Fibroblast of pulmonary artery (primary cell): Measurements from ENCODE around the gene UBTD1.

ENCODE experiments used
- DNase-seq: peaks from one replicate; pipeline ENCODE4 v3.0.0-alpha.2; 2010; ENCODE audit warnings: low read depth
- H3K4me3 ChIP-seq: replicated peaks from 2 replicates; pipeline ENCODE4 v1.5.1; 2011; ENCODE audit warnings: low read depth, mild to moderate bottlenecking, control low read depth, low read length, moderate library complexity
- CTCF ChIP-seq: IDR thresholded peaks from 2 replicates; pipeline ENCODE4 v1.5.1; 2011; ENCODE audit warnings: mild to moderate bottlenecking, control low read depth, low read length, inconsistent platforms; ENCODE audit errors: missing control alignments

Gene UBTD1

GRCh38 chr10:97580421-97581367 lies 82.0 kb downstream of the UBTD1 start:
- no peak for TF ChIP-seq CTCF
- H3K4me3 ChIP-seq = no peak overlapping the region
- no peak for DNase-seq

GRCh38 chr10:97582169-97582568 lies 83.4 kb downstream of the UBTD1 start:
- DNase-seq = no peak
- TF ChIP-seq CTCF = no peak

GRCh38 chr10:97583476-97583875 lies 84.8 kb downstream of the UBTD1 start:
- no peak overlapping the region for H3K4me3 ChIP-seq
- no peak for TF ChIP-seq CTCF
- DNase-seq = no peak

More at GRCh38 chr10:97582169-97582568, 83.4 kb downstream of the UBTD1 start:
- H3K4me3 ChIP-seq = no peak overlapping the region

- TF ChIP-seq CTCF = no peak
- no peak within 1 kb of the TSS for H3K4me3 ChIP-seq
- DNase-seq = peak; percentile 60
These were observed 85.5 kb downstream of the UBTD1 start, which contains the start of gene HOGA1 for GRCh38 chr10:97584060-97584797. Gene HOGA1 (plus strand): TSS chr10:97584389. CDS start chr10:97584704, 315 bp downstream.

- TF ChIP-seq CTCF = no peak
- H3K4me3 ChIP-seq = no peak overlapping the region
- no peak for DNase-seq
These were observed 86.2 kb downstream of the UBTD1 start for GRCh38 chr10:97584798-97585438.

- H3K4me3 ChIP-seq = no peak overlapping the region
- TF ChIP-seq CTCF = no peak
- no peak for DNase-seq
These were observed 86.7 kb downstream of the UBTD1 start for GRCh38 chr10:97585439-97585811.
